SU-DHL-6 (cell line): ENCODE results near the gene ADAMTS8.

Experiments
- EZH2phosphoT487 ChIP-seq: fragments of 200-600 bp; sonication (generic), shearing (Covaris generic); conservative IDR thresholded peaks from 2 replicates; pipeline ENCODE4 v1.6.1; 2018; ENCODE audit warnings: mild to moderate bottlenecking, antibody characterized with exemption, low read length, moderate library complexity, mixed read lengths
- TF ChIP-seq, protein P1 (sequence below): fragments of 200-600 bp; sonication (generic); IDR thresholded peaks from one replicate; pipeline ENCODE4 v1.5.1; 2017; ENCODE audit warnings: antibody characterized with exemption, mild to moderate bottlenecking, low read length, moderate library complexity; ENCODE audit not compliant: insufficient read depth, poor library complexity, severe bottlenecking

DNA sequence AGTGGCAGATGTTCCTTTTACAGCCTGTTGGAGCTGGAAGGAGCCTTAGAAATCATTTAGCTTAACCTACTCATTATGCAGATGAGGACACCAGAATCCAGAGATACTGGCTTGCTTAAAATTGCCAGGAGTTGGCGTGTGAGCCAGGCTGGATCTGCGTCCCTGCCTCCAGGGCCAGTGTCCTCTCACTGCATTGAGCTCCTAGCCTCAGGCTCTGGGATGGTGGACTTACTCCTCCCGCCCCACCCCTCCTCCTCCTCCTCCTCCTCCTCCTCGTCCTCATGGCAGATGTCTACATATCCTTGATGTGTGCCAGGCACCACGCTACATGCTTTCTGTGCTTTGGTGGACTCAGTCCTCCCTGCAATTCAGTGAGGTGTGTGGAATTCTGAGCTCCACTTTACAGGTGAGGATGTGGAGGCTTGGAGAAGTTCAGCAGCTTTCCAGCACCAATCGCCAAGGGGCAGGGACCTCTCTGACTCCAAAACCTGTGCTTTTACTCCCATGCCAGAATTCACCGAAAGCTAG, 44.1 kb upstream of the ADAMTS8 start:
- TF ChIP-seq, protein P1, sequence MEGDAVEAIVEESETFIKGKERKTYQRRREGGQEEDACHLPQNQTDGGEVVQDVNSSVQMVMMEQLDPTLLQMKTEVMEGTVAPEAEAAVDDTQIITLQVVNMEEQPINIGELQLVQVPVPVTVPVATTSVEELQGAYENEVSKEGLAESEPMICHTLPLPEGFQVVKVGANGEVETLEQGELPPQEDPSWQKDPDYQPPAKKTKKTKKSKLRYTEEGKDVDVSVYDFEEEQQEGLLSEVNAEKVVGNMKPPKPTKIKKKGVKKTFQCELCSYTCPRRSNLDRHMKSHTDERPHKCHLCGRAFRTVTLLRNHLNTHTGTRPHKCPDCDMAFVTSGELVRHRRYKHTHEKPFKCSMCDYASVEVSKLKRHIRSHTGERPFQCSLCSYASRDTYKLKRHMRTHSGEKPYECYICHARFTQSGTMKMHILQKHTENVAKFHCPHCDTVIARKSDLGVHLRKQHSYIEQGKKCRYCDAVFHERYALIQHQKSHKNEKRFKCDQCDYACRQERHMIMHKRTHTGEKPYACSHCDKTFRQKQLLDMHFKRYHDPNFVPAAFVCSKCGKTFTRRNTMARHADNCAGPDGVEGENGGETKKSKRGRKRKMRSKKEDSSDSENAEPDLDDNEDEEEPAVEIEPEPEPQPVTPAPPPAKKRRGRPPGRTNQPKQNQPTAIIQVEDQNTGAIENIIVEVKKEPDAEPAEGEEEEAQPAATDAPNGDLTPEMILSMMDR = no peak
- TF ChIP-seq EZH2phosphoT487 = no peak
